B cell (primary cell): ENCODE measurements around the gene URM1.

Source experiments
- CTCF ChIP-seq: fragments of 200-600 bp; IDR thresholded peaks from one replicate; pipeline ENCODE4 v1.8.0; 2022; ENCODE audit warnings: antibody characterized with exemption, mild to moderate bottlenecking
- EZH2 ChIP-seq: IDR thresholded peaks from 2 replicates; pipeline ENCODE4 v1.6.1; 2012; ENCODE audit warnings: borderline replicate concordance, low read depth, mild to moderate bottlenecking, moderate library complexity, low read length; ENCODE audit not compliant: insufficient read depth, poor library complexity, severe bottlenecking

DNA sequence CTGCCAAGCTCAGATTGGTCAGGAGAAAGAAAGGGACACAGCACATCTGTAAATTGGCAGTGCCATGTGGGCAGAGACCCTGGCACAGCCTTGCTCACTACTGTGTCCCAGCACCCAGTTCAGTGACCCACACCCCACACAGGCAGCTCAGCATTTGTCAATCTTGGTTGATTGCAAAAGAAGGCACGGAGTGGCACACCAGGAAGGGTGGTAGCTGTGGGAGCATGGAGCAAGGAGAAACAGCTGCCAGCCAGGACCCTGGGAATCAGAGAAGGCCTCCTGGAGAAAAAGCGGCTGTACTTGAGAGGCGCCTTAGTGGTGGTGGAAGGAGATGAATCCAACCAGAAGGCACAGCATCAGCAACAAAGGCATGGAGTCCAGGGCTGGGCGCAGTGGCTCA is 27.3 kb upstream of the URM1 start:
- no peak for TF ChIP-seq CTCF
- TF ChIP-seq EZH2: no peak
